ENCODE results near the gene CCDC122. TPM values are rescaled to one million over a fixed set of nuclear protein-coding genes. Genes with fewer than 3 reads are reported as not detected.

Gene CCDC122
- total RNA-seq, 1 donor from 2014 or later: 7.4 TPM

GRCh38 chr13:43787518-43787891 lies 92.0 kb downstream of the CCDC122 start:
- H3K4me3 ChIP-seq (ENCODE audit: low read depth, low read length): peak overlapping the region; percentile 60
- no peak for DNase-seq (ENCODE audit: low read depth)
- TF ChIP-seq, protein P1, sequence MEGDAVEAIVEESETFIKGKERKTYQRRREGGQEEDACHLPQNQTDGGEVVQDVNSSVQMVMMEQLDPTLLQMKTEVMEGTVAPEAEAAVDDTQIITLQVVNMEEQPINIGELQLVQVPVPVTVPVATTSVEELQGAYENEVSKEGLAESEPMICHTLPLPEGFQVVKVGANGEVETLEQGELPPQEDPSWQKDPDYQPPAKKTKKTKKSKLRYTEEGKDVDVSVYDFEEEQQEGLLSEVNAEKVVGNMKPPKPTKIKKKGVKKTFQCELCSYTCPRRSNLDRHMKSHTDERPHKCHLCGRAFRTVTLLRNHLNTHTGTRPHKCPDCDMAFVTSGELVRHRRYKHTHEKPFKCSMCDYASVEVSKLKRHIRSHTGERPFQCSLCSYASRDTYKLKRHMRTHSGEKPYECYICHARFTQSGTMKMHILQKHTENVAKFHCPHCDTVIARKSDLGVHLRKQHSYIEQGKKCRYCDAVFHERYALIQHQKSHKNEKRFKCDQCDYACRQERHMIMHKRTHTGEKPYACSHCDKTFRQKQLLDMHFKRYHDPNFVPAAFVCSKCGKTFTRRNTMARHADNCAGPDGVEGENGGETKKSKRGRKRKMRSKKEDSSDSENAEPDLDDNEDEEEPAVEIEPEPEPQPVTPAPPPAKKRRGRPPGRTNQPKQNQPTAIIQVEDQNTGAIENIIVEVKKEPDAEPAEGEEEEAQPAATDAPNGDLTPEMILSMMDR (IDR thresholded peaks at IDR 0.05; ENCODE audit: insufficient read depth, low read length, poor library complexity, severe bottlenecking): no peak
- no peaks in the 10 kb centered on the region for H3K36me3 ChIP-seq (ENCODE audit: control insufficient read depth, insufficient read depth, low read length)
- H3K27me3 ChIP-seq (ENCODE audit: control insufficient read depth, insufficient read depth, low read length): no peaks in the 10 kb centered on the region

DNA sequence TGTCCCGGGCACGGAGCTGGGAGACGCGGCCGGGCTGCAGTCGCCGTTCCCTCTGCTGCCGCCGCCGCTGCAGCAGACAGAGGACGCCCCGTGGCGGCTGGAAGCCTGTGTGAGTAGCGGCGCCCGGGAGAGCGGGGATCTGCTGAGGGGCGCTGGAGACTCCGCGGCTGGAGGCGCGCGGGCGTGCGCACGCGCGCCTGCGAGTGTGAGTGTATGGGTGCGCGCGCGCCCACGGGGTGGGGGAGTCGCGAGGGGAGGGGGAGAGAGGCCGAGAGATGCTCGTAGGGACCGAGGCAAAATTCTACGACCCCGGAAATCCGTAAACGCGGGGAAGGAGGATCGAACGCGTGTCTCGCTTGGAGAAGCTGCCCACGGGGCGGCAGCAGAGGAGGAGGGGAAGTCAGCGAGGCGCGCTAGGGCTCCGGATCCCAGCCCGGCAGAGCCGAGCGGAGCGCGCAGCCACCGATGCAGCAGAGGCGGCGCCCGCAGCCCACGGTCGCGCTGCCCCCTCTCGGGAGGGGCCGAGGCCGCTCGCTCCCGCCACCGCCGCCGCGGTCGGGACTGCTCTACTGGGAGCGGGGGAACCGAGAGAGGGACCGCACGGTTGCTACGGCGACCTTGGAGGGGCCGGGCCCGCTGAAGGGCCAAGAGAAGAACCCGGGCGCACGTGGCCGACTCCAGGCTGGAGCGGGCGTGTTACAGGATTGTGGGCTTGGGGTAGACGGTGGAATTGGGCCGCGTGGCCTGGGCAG lies 92.6 kb downstream of the CCDC122 start, which contains the start of gene ENOX1:
Gene ENOX1, minus strand, starts transcription at position 207 of the 752 bp plus-strand sequence.
- TF ChIP-seq, protein P1 (IDR thresholded peaks at IDR 0.05; ENCODE audit: insufficient read depth, low read length, poor library complexity, severe bottlenecking): peak; percentile 10
- no peak for DNase-seq (ENCODE audit: low read depth)
- Histone ChIP-seq H3K27me3 (ENCODE audit: control insufficient read depth, insufficient read depth, low read length) (no peaks in the 10 kb centered on the region), H3K36me3 (ENCODE audit: control insufficient read depth, insufficient read depth, low read length) (no peaks in the 10 kb centered on the region), H3K4me3 (ENCODE audit: low read depth, low read length) (peak within 1 kb of the TSS; percentile 60)

DNA sequence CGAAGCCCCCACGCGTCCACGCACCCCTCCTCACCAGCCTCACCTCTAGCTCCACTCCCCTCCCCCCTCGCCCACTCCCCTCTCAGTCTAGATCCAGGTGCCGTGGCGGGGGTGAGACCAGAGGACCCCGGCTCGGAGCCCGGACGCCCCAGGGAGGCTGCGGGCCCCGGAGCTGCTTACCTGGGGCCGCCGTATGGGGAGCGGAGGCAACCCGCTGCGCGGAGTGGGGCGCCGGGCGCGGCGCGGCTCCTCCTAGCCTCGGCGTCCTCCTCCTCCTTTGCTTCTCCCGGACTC lies 93.1 kb downstream of the CCDC122 start:
- H3K36me3 ChIP-seq (ENCODE audit: control insufficient read depth, insufficient read depth, low read length): no peaks in the 10 kb centered on the region
- H3K4me3 ChIP-seq (ENCODE audit: low read depth, low read length): peak overlapping the region; percentile 60
- no peaks in the 10 kb centered on the region for H3K27me3 ChIP-seq (ENCODE audit: control insufficient read depth, insufficient read depth, low read length)
- TF ChIP-seq, protein P1 (IDR thresholded peaks at IDR 0.05; ENCODE audit: insufficient read depth, low read length, poor library complexity, severe bottlenecking): no peak
- DNase-seq (ENCODE audit: low read depth): no peak

Other genes with a start within 250 kb of the CCDC122 start
- 0.71 and 1.5 TPM in 2 replicates for gene ENOX1, start 92.8 kb downstream of the CCDC122 start, total RNA-seq
- 15.2 and 24.0 TPM in 2 replicates for gene LACC1, start 164 bp upstream of the CCDC122 start, total RNA-seq